Activated T-cell treated with anti-CD3 and anti-CD28 coated beads for 24 hours (primary cell): ENCODE results near the gene OR5AC2.

Source experiments
- DNase-seq: peaks from one replicate; pipeline ENCODE4 v3.0.0-alpha.2; 2020; ENCODE audit warnings: low read depth

The OR5AC2 gene, protein sequence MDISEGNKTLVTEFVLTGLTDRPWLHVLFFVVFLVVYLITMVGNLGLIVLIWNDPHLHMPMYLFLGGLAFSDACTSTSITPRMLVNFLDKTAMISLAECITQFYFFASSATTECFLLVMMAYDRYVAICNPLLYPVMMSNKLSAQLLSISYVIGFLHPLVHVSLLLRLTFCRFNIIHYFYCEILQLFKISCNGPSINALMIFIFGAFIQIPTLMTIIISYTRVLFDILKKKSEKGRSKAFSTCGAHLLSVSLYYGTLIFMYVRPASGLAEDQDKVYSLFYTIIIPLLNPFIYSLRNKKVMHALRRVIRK

DNA sequence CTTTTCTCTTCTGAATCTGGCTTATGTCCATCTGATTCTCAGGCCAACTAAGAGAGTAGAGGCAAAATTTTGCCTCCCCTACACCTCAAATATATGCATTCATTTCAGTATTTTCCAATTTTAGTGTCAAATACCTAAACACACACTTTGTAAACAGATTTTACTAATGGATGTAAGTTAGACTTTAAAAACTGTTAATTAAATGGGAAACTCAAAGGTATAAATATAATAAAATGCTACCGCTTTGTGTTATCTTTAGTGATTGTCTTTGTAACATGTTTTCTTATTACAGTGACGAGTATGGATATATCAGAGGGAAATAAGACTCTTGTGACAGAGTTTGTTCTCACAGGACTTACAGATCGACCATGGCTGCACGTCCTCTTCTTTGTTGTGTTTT, at the start of gene OR5AC2:
OR5AC2 (plus strand) TSS at position 301 of the 400 bp plus-strand sequence; CDS start at position 301, 0 bp downstream.
- DNase-seq, result no peak

DNA sequence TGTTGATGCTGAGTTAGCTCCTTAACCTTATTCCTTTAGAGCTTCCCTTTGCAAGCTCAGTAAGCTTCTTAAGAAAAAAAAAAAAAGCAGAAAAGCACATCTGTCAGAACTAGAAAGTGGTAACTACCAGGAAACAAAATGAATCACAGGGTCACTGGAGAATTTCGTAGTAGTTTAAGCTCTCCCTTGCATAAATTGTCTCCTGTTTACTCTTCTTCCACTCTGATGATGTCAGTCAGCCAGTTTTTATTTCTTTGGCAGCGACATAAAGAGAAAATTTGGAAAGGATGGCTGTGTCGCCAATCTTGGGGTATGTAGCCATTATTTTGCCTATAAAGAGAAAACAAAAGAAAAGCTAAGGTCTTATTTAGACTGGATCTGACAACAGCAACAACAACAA, 48.7 kb upstream of the OR5AC2 start:
- no peak for DNase-seq

DNA sequence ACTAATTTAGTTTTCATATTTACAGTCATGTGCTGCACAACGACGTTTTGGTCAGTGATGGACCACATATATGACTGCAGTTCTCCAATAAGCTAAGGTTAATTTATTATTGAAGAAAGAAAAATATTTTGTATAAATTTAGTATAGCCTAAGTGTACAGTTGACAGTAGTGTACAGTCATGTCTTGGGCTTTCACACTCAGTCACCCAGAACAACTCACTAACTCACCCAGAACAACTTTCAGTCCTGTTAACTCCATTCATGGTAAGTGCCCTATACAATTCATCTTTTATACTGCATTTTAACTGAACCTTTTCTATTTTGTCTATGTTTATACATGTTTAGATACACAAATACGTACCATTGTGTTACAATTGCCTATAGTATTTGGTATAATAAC, 48.1 kb upstream of the OR5AC2 start:
- DNase-seq, result no peak

DNA sequence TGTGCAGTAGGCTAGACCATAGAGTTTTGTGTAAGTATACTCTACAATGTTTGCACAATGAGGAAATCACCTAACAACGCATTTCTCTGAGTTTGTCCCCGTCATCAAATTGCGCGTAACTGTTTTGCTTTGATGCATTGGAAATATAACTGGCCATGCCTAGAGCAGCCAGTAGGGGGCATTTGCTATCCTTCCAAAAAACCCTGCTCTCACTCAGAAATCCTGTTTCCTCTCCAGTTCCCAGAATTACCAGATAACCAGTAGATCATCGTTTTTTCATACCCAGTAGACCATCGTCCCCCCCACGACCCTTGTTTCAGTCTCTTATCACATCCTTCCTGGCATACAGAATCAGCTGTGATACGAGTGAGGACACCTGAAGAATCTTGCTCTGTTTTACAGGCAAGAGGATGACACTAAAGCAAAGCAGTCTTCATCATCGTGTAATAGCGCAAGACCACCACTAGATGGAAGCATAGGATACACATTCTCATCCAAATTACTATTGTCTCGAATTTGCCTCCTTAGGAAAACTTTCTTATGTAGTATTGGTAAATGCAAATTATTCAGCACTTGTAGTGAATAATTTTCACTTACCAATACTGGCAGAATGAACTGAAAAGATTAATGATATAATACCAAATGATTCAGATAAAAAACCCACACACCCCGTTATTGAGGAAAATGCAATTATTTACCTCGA, 47.5 kb upstream of the OR5AC2 start:
- peak; percentile 69 for DNase-seq

DNA sequence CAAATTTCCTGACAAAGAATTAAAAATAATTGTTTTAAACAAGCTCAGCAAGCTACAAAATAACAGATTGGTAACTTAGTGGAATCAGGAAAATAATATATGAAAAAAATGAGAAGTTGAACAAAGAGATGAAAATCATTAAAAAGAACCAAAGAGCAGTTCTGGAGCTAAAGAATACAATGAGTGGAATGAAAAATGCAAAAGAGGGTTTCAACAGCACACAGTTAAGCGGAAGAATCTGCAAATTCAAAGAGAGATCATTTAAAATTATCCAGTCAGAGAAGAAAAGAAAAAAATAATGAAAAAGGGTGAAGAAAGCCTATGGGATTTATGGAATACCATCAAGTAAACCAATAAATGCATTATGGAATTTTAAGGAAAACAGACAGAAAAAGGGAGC, 45.6 kb upstream of the OR5AC2 start:
- no peak for DNase-seq

DNA sequence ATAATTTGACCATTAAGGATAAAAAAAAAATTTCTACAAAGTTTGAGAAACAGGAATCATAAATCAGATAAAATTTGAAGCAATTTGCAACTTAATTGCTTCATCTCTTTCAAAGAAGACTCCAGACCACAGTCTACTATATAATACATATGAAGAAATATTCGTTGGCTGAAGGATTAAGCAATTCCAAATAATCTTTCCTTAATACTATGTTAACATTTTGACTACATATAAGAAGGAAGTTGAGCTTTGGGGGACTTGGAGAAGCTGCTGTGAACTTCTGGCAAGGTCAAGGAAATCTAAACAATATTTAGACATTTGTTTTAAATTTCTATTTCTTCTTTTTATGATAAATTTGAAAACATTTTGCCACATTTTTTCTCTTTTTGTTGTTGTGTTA, 38.4 kb upstream of the OR5AC2 start:
- DNase-seq, result no peak

DNA sequence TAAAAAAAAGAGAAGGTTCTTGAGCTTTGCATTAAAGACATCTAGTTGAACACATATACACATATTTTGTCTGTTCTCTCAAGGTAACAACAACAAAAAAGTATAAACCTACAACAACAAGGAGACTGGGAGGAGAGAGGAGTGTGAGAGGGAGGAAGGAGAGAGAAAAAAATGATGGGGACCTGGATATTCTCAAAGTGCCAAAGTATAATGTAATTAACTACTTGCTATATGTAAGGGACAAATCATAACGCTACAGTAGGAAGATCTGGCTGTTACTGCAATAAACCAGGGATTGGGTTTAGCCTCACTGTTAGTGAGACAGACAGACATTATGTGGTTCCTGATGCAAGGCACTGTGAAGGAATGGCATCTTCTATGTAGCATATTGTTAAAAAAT, 37.7 kb upstream of the OR5AC2 start:
- no peak for DNase-seq

DNA sequence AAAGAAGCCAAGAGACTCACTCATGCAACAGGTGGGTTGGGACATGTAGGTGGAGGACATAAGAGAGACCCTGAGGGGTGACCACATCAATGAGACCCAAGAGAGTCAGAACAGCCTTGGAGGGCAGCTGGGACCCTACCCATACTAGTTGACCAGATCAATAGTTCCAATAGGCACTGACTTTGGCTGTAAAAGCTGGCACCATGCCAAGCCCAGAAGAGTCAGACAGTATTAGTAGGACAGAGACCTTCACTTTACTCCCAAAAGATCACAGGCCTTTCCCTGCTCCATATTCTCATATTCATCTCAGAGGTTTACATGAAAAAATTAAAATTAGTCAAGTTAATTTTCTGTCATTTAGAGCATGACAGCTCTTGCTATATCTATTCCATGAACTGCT, 30.9 kb upstream of the OR5AC2 start:
- no peak for DNase-seq

DNA sequence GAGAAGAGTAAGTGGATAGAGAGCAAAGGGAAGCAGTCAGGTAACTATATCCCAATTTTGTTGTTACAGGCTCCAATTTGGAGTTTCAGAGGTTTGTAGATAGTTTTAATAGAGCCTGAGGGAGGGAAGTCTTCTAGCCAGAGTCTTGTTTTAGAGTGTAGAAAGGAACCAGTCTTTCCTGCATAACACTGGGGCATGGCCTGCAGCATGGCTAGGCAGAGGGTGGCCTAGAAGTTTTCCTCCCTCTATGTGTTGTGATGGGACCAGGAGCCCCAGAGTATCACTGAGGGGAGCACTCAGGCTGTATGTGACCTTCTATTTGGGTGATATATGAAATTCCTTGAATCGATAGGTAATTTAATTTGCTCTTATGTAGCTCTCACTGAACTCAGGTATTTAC, 29.3 kb upstream of the OR5AC2 start:
- no peak for DNase-seq

DNA sequence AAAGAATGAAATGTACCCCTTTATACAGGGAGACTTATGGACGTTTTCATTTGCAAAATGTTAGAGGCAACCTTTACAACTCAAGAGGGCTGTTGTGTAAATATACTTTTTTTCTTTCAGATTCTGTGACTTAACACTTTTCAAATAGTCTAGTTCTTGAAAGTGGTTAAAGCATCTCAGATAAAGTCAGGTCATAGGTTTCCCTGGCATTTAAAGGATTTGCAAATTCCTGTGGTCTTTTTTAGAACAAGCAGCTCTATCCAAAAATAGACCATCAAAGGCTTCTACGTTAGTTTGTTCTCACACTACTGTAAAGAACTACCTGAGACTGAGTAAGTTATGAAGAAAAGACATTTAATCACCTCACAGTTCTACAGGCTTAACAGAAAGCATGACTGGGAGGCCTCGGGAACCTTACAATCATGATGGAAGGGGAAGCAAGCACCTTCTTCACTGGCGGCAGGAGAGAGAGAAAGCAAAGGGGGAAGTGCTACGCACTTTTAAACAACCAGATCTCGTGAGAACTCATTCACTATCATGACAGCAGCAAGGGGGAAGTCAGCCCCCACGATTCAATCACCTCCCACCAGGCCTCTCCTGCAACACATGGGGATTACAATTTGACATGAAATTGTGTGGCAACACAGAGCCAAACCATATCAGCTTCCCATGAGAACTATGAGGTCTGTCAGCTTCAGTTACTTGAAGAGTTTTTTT, 28.6 kb upstream of the OR5AC2 start:
- no peak for DNase-seq

DNA sequence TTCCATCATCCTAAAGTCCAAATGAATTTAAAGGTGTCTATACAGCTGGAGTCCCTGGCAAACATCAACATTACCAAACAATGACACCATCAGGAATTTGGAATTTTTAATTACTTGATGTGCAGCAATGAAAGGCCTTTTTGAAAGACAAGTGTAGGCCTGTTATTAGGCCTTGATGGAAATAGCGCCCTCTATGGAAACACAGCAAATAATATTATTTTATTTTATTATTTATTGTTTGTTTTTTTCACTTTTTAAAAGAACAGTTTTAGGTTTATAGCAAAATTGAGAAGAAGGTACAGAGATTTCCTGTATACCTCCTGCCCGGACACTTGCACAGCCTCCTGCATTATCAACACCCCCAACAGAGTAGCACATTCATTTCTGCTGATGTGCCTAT, 18.1 kb upstream of the OR5AC2 start:
- DNase-seq, result no peak

DNA sequence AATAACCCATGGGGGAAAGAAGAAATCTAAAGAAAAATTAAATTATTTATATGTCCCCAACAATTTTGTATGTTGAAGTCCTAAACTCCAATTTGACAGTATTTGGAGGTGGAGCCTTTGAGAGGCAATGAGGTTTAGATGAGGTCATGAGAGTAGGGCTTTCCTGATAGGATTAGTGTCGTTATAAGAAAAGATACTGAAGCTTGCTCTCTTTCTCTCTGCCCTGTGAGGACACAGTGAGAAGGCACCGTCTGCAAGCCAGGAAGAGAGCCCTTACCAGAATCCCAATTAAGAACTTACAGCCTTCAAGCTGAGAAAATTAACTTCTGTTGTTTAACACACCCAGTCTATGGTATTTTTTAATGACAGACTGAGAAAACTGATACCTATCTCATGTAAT, 16.1 kb upstream of the OR5AC2 start:
- DNase-seq, result no peak

DNA sequence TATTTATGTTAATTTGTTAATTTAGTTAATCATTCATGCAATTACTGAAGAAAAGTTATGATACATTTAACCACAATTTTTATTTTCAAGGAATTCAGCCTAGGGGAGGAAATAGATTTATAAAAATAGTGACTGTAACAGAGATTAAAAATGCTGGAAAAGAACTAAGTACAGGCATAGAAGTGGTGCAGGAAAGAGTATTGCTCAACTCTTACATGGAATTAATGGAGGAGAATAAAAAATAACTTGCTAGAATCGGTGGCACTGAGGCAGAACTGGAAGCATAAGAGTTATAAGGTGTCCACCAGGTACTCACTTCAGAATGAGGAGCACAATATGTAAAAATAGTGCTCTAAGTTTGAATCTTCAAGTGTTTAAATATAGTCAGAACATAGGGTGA, 13.5 kb upstream of the OR5AC2 start:
- DNase-seq, result no peak

DNA sequence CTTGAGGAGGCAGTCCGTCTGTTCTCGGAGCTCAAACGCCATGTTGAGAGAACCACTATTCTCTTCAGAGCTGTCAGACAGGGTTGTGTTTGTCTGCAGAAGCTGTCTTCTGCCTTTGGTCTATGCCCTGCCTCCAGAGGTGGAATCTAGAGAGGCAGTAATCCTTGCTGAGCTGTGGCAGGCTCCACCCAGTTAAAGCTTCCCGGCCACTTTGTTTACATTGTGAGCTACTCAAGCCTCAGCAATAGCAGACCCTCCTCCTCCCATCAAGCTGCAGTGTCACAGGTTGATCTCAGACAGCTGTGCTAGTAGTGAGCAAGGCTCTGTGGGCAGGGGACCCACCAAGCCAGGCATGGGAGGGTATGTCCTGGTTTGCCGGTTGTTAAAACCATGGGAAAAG, 8.9 kb downstream of the OR5AC2 start:
- DNase-seq, result no peak

DNA sequence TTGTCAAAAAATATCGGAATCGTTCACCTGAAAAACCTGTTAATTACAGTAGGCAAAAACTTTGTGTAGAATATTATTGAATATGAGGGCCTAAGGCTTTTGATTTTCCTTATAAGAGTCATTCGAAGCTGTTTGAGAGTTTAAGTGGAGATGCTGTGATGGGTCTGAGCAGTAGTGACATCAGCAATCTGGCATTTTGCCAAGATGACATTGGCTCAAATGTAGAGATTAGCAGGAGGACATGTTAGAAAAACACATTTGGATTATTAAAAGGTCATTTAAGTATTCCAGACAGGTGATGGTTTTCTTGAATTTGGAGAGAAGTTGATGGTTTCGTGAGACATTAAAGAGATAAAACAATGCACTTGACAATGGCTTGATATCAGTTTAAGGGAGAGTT, 12.9 kb downstream of the OR5AC2 start:
- no peak for DNase-seq

DNA sequence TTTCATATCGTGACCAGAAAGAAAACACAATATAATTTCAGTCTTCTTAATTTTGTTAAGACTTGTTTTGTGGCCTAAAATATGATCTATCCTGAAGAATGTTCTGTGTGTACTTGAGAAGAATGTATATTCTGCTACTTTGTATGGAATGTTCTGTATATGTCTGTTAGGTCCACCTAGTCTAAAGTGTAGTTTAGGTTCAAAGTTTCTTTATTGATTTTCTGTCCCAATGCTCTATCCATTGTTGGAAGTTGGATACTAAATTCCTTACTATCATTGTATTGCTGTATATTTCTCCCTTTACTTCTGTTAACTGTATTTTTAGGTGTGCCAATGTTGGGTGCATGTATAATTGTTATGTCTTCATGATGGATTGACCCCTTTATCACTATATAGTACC, 21.2 kb downstream of the OR5AC2 start:
- DNase-seq, result no peak

DNA sequence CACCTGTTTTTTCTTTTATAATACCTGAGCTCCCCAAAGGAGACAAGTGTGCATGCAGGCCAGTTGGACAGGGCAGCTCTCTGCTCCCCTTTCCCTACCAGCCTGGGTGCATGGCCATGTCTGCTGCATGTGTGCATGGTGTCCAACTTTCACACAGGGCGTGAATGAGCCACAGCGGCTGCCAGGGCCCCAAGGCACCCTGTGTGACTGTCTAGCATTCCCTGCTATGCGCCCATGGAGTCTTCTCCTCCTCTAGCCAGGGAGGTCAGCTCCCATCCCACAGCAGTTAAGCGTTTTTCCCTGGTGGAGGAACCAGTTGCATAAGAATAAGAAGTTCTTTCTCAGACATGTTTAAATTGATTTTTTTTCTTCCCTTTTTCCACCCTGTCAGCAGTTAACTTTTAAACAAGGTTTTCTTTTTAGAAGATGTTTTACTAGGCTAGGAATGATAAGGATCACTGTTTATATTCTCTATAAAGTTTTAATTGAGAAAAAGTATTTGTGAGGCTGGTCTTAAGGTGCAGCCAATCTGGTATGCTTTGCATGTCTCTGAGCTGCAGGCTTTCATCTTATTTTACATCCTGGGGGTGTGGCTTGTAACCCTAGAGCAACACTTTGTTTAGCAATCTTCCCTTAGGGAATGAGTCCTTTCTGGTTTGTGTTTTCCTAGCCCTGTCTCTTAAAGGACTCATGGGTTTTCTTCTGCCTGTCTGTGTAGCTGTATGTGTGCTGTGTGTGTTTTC, 23.0 kb downstream of the OR5AC2 start:
- no peak for DNase-seq

DNA sequence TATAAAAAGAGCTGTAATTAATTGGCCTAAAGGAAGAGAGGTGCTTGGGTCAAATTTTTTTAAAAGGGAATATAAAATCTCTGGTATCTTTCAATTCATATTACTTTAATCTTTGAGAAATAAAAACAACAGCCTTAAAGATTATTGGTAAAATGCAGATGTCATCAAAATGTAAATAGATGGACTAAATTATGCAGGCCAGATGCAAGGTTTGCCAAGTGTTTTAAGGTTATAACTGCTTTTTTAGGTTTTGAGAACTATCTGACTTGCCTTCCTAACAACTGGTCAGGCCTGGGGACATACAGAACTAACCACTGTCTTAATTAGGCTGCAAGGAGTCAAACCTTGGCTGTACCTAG, 23.6 kb downstream of the OR5AC2 start:
- no peak for DNase-seq

DNA sequence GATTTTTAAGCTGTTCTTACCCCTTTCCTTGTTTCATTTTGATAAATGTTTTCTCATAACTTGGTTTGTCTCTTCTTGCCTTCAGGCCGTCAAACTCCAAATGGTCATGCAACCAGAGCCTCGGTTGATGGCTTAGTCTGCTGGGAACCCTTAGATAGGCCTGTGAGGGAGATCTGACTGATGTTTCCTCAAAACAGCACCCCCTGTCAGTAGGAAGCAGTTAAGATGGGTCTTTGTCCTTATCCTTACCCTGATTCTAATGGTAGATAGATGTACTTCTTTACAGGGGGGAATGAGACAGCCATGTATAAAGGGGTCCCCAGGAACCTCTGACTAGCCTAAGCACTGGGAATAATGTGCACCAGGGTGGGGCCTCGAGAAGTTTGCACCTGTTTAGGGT, 27.3 kb downstream of the OR5AC2 start:
- DNase-seq, result no peak

DNA sequence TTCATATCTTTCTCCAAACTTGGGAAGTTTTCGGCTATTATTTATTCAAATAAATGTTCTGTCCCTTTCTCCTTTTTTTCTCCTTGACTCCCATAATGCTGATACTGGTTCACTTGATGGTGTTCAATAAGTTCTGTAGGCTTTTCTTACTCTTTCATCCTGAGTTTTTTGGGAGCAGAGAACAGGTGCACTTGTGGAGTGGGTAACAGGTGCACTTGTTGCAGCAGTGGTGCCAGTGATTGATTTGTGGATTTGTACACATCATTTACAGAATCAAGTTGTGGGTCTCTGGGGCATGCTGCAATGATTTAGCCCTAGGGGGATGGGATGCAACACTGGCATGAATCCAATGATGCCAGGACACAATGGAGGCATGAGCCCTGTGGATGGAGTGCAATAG, 28.7 kb downstream of the OR5AC2 start:
- no peak for DNase-seq

DNA sequence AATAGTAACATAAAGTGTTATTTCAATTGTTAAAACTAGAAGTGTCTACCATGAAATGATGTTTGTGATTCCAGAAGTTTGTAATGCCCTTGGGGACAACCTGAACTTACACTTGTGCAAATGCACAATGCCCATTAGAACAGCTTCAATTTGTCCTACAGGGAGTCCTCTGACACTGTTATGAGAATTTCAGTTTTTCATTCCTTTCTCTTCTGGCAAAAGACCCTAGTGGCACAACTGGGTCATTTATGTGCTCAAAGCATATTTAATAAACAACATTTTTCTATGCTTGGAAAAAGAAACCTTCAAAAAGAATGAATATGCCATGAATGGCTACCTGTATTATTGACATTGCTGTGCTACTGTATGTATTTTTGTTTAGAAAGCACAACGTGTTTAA, 43.4 kb downstream of the OR5AC2 start, which contains the start of gene OR5H1:
OR5H1 (plus strand) TSS at position 301 of the 400 bp plus-strand sequence. CDS start 1,977 bp downstream, outside the sequence.
- no peak for DNase-seq

DNA sequence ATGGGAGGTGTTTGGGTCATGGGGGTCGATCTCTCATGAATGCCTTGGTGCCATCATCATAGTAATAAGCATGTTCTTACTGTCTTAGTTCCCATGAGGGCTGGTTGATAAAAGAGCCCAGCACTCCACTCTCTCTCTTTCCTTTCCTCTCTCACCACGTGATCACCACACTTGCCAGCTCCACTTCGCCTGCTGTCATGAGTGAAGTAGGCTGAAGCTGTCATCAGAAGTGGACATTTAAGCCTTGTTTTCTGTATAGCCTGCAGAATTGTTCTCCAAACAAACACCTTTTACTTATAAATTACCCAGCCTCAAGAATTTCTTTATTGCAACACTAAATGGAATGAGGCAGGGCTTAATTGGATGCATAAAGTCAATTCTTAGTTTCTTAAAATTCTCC, 49.7 kb downstream of the OR5AC2 start:
- no peak for DNase-seq
